GM21723 (cell line): ENCODE data around the gene ARF1.
A peak's percentile ranks its signal among the peaks of the same experiment; 100 is the strongest.
"Not testable (repeated sequence)": the region's sequence is repeated elsewhere in the genome, so short reads cannot be mapped to it uniquely, and the experiment has no call there.

ENCODE experiments used
- ATAC-seq: cut with Tn5 transposase; IDR thresholded peaks from one replicate; pipeline ENCODE4 v1.9.1; 2021; ENCODE audit warnings: mild to moderate bottlenecking, moderate library complexity; ENCODE audit not compliant: unreplicated experiment

The ARF1 gene

DNA sequence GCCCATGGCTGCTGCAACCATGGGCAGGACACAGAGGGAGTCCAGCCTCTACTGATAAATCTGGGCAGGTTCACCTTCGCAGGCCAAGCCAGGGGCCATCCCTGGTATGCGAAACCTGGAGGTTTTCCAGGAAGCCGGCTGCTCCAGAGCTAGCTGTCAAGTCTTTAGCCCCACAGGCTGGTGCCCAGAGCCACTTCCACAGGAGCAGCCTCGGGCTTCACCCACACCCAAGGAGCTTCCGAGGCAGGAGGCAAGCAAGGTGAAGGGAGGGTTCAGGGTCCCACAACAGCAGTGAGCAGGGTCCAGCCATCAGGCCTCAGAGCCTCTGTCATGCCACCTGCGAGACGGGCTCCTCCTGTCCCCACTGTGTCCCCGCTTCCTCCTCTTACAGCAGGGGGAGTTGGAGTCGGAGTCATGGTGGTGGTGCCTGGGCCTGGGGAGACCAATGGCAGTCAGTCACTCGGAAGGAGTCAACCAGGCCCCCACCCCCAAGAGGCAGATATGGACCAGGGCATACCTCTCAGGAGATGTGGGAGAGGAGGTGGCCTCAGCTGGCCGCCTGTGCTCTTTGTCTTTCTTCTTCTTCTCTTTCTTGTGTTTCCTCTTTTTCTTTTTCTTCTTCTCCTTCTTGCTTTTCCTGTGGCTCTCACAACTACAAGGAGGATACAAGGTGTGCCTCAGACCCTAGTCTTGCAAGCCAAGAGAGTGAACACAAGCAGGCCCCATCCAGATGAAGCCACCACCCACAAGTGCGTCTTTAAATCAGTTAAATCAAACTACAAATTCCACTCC lies 18.5 kb downstream of the ARF1 start:
- no peak for ATAC-seq

- ATAC-seq = no peak
Observed at GRCh38 chr1:228101614-228101993, 19.1 kb downstream of the ARF1 start.

DNA sequence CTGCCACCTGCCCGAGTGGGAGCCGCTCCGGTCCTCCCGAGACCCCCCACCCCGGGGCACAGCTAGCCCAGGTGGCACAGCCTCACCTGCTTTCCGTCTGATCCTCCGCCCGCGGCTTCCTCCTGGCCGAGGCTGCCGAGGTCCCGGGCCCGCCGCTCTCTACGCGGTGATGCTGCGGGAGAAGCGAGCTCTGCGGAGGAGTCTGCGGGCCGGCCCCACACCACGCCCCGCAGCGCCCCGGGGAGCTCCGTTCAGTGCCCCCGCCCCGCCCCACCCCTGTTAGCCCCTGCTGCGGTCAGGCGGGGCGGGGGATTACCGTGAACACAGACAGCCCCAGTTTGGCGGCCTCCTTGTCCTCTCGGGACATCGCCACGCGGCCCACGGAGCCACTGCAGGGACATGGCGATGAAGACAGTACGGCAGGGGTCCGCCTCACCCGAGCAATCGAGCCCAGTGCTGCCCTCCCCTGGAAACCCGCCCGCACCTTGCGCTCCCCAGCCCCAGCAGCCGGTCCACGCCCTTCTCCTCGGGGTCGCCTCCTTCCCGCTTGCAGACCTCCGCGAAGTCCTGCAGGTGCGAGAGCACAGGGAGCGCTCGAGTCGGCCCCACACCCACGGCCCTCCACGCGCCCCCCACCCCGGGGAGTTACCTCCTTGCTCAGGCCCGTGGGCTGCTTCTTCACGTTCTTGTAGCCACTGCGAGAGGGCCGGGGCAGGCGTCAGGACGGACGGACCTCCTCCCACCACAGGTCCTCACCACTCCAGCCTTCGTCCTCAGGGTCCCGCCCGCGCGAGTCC lies 19.7 kb downstream of the ARF1 start:
- ATAC-seq = peak; percentile 35

DNA sequence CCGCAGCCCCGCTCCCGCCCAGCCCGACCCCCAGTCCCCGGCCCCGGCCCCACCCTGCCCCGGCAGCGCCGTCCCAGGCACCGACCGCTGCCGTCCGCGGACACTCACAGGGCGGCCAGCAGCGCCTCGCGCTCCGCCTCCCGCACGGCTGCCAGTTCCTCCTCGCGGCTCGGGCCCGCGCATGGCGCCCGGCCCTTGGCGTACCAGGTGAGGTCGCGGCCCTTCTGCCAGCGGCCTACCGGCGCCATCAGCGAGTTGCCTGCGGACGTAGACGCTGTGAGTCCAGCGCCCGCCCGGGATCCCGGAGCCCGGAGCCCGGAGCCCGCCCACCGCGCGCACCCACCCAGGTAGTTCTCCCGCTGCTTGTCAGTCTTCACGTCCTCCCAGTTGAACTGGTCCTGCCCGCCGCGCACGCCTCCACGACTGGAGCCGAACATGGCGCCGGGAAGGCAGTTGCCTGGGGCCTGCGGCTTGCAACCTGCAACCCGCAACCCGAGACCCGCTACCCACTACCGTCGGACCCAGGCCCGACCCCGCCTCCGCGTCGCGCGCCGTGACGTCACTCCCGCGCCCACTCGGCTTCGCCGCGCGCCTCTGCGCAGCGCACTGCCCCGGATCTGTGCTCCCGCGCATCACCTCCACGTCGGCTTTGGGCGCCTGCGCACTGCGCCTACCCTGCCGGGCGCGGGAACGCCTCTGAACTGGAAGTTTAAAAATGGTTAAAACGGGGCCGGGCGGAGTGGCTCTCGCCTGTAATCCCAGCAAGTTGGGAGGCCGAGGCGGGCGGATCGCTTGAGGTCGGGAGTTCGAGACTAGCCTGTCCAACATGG lies 20.5 kb downstream of the ARF1 start, which contains the start of gene C1orf35:
C1orf35 (minus strand) TSS at position 535 of the 830 bp plus-strand sequence; CDS start at position 437, 98 bp downstream.
- ATAC-seq = peak; percentile 59

GRCh38 chr1:228104526-228105269 lies 22.2 kb downstream of the ARF1 start:
- ATAC-seq = no peak

DNA sequence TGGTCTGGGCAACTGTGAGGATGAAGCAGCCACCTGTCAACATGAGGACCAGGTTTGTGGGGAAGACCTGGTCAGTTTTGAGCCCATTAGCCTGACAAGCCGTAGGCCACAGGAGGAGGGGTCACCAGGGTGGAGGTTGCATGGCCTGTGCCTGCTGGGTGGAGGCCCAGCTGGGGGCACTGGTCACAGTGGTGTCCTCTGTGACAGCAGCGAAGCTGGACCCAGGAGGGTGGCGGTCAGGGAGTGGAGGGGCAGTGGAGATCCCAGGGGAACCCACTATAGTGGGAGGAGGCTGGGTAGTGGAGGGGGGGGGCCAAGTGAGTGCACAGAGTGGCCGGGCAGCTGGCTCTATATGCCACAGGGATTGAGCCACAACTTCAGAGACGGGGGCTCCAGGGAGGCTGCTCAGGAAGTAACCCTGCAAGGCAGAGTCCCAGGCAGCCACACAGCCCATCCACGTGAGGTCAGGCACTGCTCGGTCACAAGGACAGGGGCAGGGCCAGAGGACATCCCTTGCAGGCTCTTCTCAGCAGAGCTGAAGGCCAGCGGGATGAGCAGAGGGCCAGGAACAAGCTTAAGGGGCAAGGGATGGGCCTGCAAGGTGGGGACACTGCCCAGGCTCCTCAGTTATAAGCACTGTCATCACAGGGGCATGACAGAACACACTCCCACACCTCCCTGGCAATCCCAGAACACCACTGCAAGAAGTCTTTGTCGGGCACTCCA lies 22.9 kb downstream of the ARF1 start:
- no peak for ATAC-seq

DNA sequence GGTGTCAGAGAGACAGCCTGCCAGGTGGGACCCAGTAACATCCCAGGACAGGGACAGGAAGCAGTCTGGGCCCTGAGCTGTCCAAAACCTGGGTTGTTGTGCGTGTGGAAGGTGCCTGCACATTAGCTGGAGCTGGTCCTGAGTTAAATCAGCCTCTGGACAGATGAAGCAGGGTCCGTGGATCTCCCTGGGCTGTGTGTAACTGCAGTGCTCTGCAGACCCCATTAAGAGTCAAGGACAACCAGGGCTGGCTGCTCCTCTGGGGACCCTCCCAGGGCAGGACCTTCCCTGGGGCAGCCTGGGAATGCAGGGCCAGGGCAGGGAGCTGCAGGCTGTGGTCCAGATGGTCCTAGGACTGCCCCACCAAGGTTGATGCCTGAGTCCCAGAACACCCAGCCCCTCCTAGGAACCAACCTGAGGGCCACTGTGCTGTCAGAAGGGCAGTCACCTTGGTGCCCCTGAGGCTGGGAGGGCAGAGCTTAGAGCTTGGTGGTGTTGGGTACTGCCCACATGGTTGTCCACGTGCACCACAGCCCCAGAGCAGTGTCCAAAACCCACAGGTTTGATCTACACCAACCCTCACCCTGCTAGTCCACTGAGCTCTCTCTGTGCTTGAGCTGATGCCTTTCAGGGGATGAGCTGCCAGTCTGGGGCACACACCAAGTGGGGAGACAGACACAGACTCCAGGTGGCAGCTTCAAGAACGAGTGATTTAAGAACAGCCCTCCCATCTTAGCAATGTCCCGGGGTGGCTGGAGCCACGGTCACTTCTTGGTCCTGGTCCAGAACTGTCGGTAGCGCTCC lies 23.7 kb downstream of the ARF1 start:
- ATAC-seq = no peak

GRCh38 chr1:228106800-228107054 lies 24.2 kb downstream of the ARF1 start:
- no peak for ATAC-seq

DNA sequence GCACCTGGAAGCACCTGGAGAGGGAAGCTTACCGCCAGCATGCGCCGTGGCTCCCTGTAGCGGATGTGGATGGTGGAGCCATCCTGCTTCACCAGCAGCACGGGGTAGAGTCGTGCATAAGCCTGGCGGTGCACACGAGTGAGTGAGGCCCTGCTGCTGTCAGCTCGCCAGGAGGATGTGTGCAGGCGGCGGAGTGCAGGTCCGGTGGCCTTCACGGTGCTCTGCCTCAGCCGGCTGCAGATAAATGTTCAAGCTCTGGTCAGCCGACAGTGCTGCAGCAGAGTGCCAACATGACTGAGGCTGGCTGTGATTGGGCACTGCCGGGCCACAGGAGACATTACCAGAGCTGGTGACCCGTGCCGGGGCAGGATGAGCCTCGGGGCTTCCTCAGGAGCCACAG lies 25.1 kb downstream of the ARF1 start:
- no peak for ATAC-seq

DNA sequence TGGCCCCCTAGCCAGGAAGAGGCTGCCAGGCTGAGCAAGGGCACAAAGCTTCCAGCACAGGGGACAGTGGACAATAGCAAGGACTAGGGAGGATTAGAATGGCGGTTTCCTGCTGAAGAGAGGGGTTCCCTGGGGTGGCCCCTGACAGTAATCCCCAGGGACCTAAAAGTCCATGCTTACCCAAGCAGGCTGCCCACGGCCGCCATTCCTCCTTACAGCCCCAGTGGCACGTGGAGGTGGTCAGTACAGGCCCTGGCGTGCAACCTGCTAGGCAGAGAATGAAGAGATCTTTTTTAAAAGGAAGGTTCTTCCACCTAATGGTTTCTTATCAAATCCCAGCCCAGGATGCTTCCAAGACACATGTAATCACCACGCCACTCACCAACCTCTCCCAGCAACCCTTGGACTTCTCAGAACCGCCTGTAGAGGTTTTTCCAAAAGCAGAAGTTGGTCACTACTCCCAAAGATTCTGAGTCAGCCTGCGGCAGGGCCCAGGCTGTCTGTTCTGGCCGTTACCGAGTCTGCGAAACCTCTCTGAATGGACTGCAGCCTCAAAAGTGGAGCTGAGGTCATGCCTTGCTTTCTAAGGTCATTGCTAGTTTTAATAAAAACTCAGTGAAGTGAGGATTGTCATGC lies 25.7 kb downstream of the ARF1 start:
- ATAC-seq = no peak

DNA sequence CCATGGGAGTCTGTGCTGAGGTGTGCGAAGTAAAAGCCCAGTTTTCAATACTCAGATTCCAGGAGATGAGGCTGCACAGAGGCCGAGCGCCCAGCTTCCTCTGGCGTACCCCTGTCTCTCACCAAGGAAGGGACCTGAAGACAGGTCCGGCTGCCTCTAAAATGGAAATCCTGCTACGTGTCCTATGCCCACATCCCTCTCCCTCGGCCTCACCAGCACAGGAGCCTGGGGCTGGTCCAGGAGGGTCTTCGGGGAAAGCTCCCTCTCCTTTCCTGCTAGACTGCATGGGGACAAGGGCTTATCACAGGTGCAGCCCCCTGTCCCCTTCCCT lies 26.2 kb downstream of the ARF1 start:
- ATAC-seq = no peak

GRCh38 chr1:228109073-228109961 lies 26.8 kb downstream of the ARF1 start, which contains the start of gene MRPL55:
TSS of gene MRPL55 (minus strand) at chr1:228109299. CDS start at chr1:228108260, 1,039 bp downstream.
- ATAC-seq = peak; percentile 87

DNA sequence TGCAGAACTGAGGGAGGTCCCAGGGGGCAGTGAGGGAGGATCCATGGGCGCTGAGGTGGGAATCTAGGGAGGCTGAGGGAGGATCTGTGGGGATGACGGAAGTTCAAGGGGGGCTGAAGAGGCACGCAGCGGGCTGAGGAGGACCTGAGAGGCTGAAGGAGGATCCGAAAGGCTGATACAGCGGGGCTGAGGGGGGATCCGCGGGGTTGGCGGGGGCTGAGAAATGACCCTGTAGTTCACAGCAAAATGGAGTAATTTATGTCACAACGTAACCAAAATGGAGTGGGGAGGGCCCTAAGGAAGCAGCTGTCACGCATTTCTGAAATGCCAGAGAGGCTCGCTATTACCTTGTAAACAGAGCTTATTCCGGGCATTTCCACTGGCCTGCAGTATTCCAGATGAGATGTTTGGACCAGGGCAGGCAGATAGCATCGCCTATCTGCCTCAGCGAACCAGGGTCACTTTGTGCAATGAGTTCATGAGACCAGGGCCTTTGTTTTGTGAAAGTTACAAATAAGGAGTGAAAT lies 27.5 kb downstream of the ARF1 start:
- no peak for ATAC-seq

- ATAC-seq = no peak
Observed at GRCh38 chr1:228110556-228110955, 28.0 kb downstream of the ARF1 start.

DNA sequence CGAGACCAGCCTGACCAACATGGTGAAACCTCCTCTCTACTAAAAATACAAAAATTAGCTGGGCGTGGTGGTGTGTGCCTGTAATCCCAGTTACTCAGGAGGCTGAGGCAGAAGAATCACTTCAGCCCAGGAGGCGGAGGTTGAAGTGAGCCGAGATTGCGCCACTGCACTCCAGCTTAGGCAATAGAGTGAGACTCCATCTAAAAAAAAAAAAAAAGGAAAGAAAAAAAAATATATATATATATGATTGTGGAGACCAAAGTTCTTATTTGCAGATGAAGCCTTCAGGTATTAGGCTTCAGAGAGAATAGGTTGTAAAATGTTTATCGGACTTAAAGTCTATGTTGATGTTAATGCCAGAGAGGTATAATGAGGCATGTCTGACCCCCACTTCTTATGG lies 28.8 kb downstream of the ARF1 start:
- ATAC-seq = not testable (repeated sequence)

- ATAC-seq = no peak
Observed at GRCh38 chr1:228112167-228112566, 29.7 kb downstream of the ARF1 start.

GRCh38 chr1:228112617-228113016 lies 30.1 kb downstream of the ARF1 start:
- ATAC-seq = no peak

- ATAC-seq = no peak
Observed at GRCh38 chr1:228114827-228115226, 32.3 kb downstream of the ARF1 start.
